Stomach (tissue), 4 donors: ENCODE data around the gene TUBA1A.

Experiments used
- CTCF ChIP-seq, 7 experiments: fragments of 450-650 bp in 4 of 7; fragments of 200-600 bp in 3 of 7; sonication (generic) in 3 of 7; IDR thresholded peaks; one replicate each; pipeline ENCODE4 v1.5.1; 2016 to 2019; ENCODE audit warnings: antibody characterized with exemption in 7 of 7, control low read depth in 2 of 7, mild to moderate bottlenecking in 1 of 7
- EP300 ChIP-seq: sonication (generic); formaldehyde crosslinking; IDR thresholded peaks from one replicate; pipeline ENCODE4 v1.6.1; 2017; ENCODE audit warnings: antibody characterized with exemption
- POLR2A ChIP-seq, 4 donors: fragments of 450-650 bp; IDR thresholded peaks; one replicate each; pipeline ENCODE4 v1.6.1; 2016; ENCODE audit warnings: antibody characterized with exemption in 4 of 4, control low read depth in 2 of 4, mild to moderate bottlenecking in 1 of 4, moderate library complexity in 1 of 4

GRCh38 chr12:49138587-49138986, 50.3 kb downstream of the TUBA1A start:
- TF ChIP-seq CTCF (IDR thresholded peaks at IDR 0.05) (no peak), EP300 (no peak), POLR2A (IDR thresholded peaks at IDR 0.05) (no peak)
